H1 (cell line): Measurements from ENCODE around the gene TMCC1. TPM values are rescaled to one million over a fixed set of nuclear protein-coding genes. Genes with fewer than 3 reads are reported as not detected.

Experiments
- CTCF ChIA-PET: fragments of 300-600 bp; sonication (Branson Sonifier 250); formaldehyde crosslinking; loops from one replicate; lab custom pipeline; 2021; ENCODE audit not compliant: partially characterized antibody; lab: Charles Lee
- POLR2A ChIA-PET: fragments of 300-600 bp; sonication (Branson Sonifier 250); formaldehyde crosslinking; loops from one replicate; lab custom pipeline; 2021; ENCODE audit warnings: inconsistent platforms; ENCODE audit not compliant: partially characterized antibody; lab: Charles Lee
- DNase-seq, 2 experiments: peaks; one replicate each; pipeline versions ENCODE4 v3.0.0 to v3.0.0-alpha.2; 2010 to 2022; ENCODE audit warnings: low spot score in 2 of 2, low read depth in 1 of 2, mixed read lengths in 1 of 2
- FAIRE-seq: peaks from 2 replicates; lab custom pipeline; 2011; peaks lifted over from hg19 to GRCh38; lab: Jason Lieb, UNC
- H2AFZ ChIP-seq: 2 replicates; pipeline ENCODE4 v1.8.1; 2012; ENCODE audit warnings: low read length, inconsistent platforms
- H2AK5ac ChIP-seq: 2 replicates; pipeline ENCODE4 v1.6.1; 2013; ENCODE audit warnings: low read depth, low read length
- H2BK120ac ChIP-seq: replicated peaks from 2 replicates; pipeline ENCODE3; 2013; ENCODE audit warnings: low read depth, low read length, inconsistent platforms
- H2BK12ac ChIP-seq: 2 replicates; pipeline ENCODE4 v1.6.1; 2013; ENCODE audit warnings: low read depth, low read length
- H2BK15ac ChIP-seq: 2 replicates; pipeline ENCODE4 v1.6.1; 2013; ENCODE audit warnings: low read length
- H2BK20ac ChIP-seq: 2 replicates; pipeline ENCODE4 v1.6.1; 2013; ENCODE audit warnings: low read length
- H2BK5ac ChIP-seq: 2 replicates; pipeline ENCODE4 v1.6.1; 2013; ENCODE audit warnings: low read depth, low read length
- H3K14ac ChIP-seq: 2 replicates; pipeline ENCODE4 v1.6.1; 2013; ENCODE audit warnings: inconsistent platforms; ENCODE audit not compliant: insufficient read length
- H3K18ac ChIP-seq: 2 replicates; pipeline ENCODE4 v1.6.1; 2013; ENCODE audit warnings: low read length; ENCODE audit errors: extremely low read depth
- H3K23ac ChIP-seq: 2 replicates; pipeline ENCODE4 v1.6.1; 2013; ENCODE audit warnings: inconsistent platforms; ENCODE audit not compliant: insufficient read length
- H3K23me2 ChIP-seq: 2 replicates; pipeline ENCODE4 v1.6.1; 2013; ENCODE audit warnings: low read depth, low read length
- H3K27ac ChIP-seq: 2 replicates; pipeline ENCODE4 v1.6.1; 2011; ENCODE audit warnings: low read depth, low read length, inconsistent platforms
- H3K27me3 ChIP-seq, 4 experiments: replicated peaks in 1 of 4; 1 replicate in 1 of 4; 2 replicates in 3 of 4; pipeline versions ENCODE4 v1.6.1 to v1.8.1; 2011 to 2013; ENCODE audit warnings: low read length in 3 of 4, mild to moderate bottlenecking in 3 of 4, inconsistent platforms in 2 of 4, mixed read lengths in 2 of 4, moderate library complexity in 1 of 4; ENCODE audit not compliant: control insufficient read depth in 3 of 4, insufficient read depth in 3 of 4; ENCODE audit errors: extremely low read depth in 1 of 4
- H3K36me3 ChIP-seq, 4 experiments: 2 replicates each; pipeline versions ENCODE4 v1.6.1 to v1.8.1; 2011 to 2013; ENCODE audit warnings: mild to moderate bottlenecking in 4 of 4, low read length in 3 of 4, moderate library complexity in 2 of 4, control low read depth in 1 of 4, inconsistent platforms in 1 of 4; ENCODE audit not compliant: insufficient read depth in 4 of 4, control insufficient read depth in 2 of 4
- H3K4ac ChIP-seq: replicated peaks from 2 replicates; pipeline ENCODE3; 2013; ENCODE audit warnings: low read length, low read depth, mixed read lengths, inconsistent platforms; ENCODE audit not compliant: insufficient read length
- H3K4me1 ChIP-seq, 4 experiments: replicated peaks in 1 of 4; 1 replicate in 1 of 4; 2 replicates in 3 of 4; pipeline versions ENCODE4 v1.6.1 to v1.8.1; 2011 to 2013; ENCODE audit warnings: low read length in 3 of 4, inconsistent platforms in 2 of 4, mixed read lengths in 1 of 4; ENCODE audit not compliant: insufficient read depth in 4 of 4, control insufficient read depth in 3 of 4
- H3K4me2 ChIP-seq, 2 experiments: 2 replicates each; pipeline versions ENCODE4 v1.6.1 to v1.8.1; 2011 to 2013; ENCODE audit warnings: low read depth in 2 of 2, low read length in 2 of 2, control low read depth in 1 of 2, inconsistent platforms in 1 of 2, mild to moderate bottlenecking in 1 of 2; ENCODE audit not compliant: insufficient read depth in 1 of 2
- H3K4me3 ChIP-seq, 4 experiments: fragments of 200-600, 300-600 bp in 1 of 4; sonication (generic), shearing (Covaris generic), sonication (Bioruptor Twin) in 1 of 4; 2 replicates each; pipeline versions ENCODE4 v1.5.1 to v1.8.1; 2011 to 2016; ENCODE audit warnings: low read length in 4 of 4, low read depth in 3 of 4, control low read depth in 2 of 4, inconsistent platforms in 2 of 4, mild to moderate bottlenecking in 2 of 4, mixed read lengths in 1 of 4, moderate library complexity in 1 of 4; ENCODE audit not compliant: insufficient read depth in 2 of 4; ENCODE audit errors: extremely low read depth in 1 of 4
- H3K56ac ChIP-seq: replicated peaks from 2 replicates; pipeline ENCODE3; 2013; ENCODE audit warnings: low read depth, mild to moderate bottlenecking, mixed read lengths, low read length, inconsistent platforms; ENCODE audit not compliant: insufficient read length
- H3K79me1 ChIP-seq: 2 replicates; pipeline ENCODE4 v1.6.1; 2013; ENCODE audit warnings: low read depth, low read length, control low read depth
- H3K79me2 ChIP-seq, 2 experiments: 2 replicates each; pipeline versions ENCODE4 v1.6.1 to v1.8.1; 2012 to 2013; ENCODE audit warnings: low read length in 2 of 2, mild to moderate bottlenecking in 2 of 2, inconsistent platforms in 1 of 2; ENCODE audit not compliant: insufficient read depth in 2 of 2, control insufficient read depth in 1 of 2
- H3K9ac ChIP-seq, 4 experiments: replicated peaks in 1 of 4; 1 replicate in 1 of 4; 2 replicates in 3 of 4; pipeline versions ENCODE4 v1.6.1 to v1.8.1; 2011 to 2013; ENCODE audit warnings: low read depth in 3 of 4, low read length in 3 of 4, control low read depth in 2 of 4, mild to moderate bottlenecking in 2 of 4, moderate library complexity in 2 of 4, inconsistent platforms in 1 of 4; ENCODE audit errors: extremely low read depth in 1 of 4
- H3K9me3 ChIP-seq, 2 experiments: 2 replicates each; pipeline versions ENCODE4 v1.6.1 to v1.8.1; 2012 to 2013; ENCODE audit warnings: mild to moderate bottlenecking in 2 of 2, moderate library complexity in 2 of 2, control low read depth in 1 of 2, inconsistent platforms in 1 of 2, low read depth in 1 of 2, low read length in 1 of 2, mixed read lengths in 1 of 2; ENCODE audit not compliant: insufficient read depth in 2 of 2
- H4K20me1 ChIP-seq, 2 experiments: replicated peaks in 1 of 2; 2 replicates each; pipeline versions ENCODE3 to v1.8.1; 2011 to 2013; ENCODE audit warnings: inconsistent platforms in 2 of 2, low read length in 2 of 2, mild to moderate bottlenecking in 1 of 2; ENCODE audit not compliant: insufficient read depth in 2 of 2, control insufficient read depth in 1 of 2
- H4K5ac ChIP-seq: 2 replicates; pipeline ENCODE4 v1.6.1; 2013; ENCODE audit warnings: low read length, low read depth, mixed read lengths, inconsistent platforms; ENCODE audit not compliant: insufficient read length
- H4K8ac ChIP-seq: 2 replicates; pipeline ENCODE4 v1.8.0; 2013; ENCODE audit warnings: mild to moderate bottlenecking, moderate library complexity, low read length, inconsistent platforms; ENCODE audit not compliant: insufficient read depth; ENCODE audit errors: extremely low read depth
- H4K91ac ChIP-seq: replicated peaks from 2 replicates; pipeline ENCODE3; 2013; ENCODE audit warnings: low read length, mixed read lengths, inconsistent platforms; ENCODE audit not compliant: insufficient read length
- BCL11A ChIP-seq, 2 experiments: IDR thresholded peaks; one replicate each; pipeline ENCODE4 v1.6.1; 2011; ENCODE audit warnings: low read depth in 2 of 2, low read length in 2 of 2, mild to moderate bottlenecking in 2 of 2
- EZH2 ChIP-seq: fragments of 200-600 bp; sonication (generic); IDR thresholded peaks from 2 replicates; pipeline ENCODE4 v1.7.1; 2012; ENCODE audit warnings: low read depth, mild to moderate bottlenecking, moderate library complexity, low read length, inconsistent platforms; ENCODE audit not compliant: severe bottlenecking
- RFX5 ChIP-seq: IDR thresholded peaks from 2 replicates; pipeline ENCODE4 v1.6.1; 2011; ENCODE audit warnings: low read depth, low read length, improper control_type of control experiment, borderline replicate concordance
- RNF2 ChIP-seq: fragments of 200-900, 300-1000 bp; sonication (generic); IDR thresholded peaks from 2 replicates; pipeline ENCODE4 v1.7.1; 2016; ENCODE audit warnings: borderline replicate concordance, low read depth, mild to moderate bottlenecking, antibody characterized with exemption, low read length; ENCODE audit not compliant: poor library complexity, severe bottlenecking; ENCODE audit errors: missing control alignments
- SIN3A ChIP-seq, 2 experiments: IDR thresholded peaks in 1 of 2; conservative IDR thresholded peaks in 1 of 2; 2 replicates each; pipeline ENCODE4 v1.6.1; 2011 to 2012; ENCODE audit warnings: low read length in 2 of 2, improper control_type of control experiment in 1 of 2, low read depth in 1 of 2, mild to moderate bottlenecking in 1 of 2
- WGBS, 2 experiments: shearing (Covaris generic) in 1 of 2; methylation state at CpG; one replicate each; pipeline versions ENCODE4 v1.1.6 to v1.1.7; 2013 to 2015; ENCODE audit warnings: low lambda C conversion rate in 2 of 2, mixed read lengths in 2 of 2, inconsistent platforms in 1 of 2, low coverage in 1 of 2, missing lambda C conversion rate in 1 of 2; ENCODE audit not compliant: insufficient replicate concordance in 2 of 2, insufficient coverage in 1 of 2, insufficient read length in 1 of 2; ENCODE audit errors: extremely low coverage in 1 of 2, missing lambda C conversion rate in 1 of 2; 5-methylcytosine and 5-hydroxymethylcytosine counted together
- polyA plus RNA-seq, 7 experiments: library from polyadenylated mRNA; depleted of rRNA in 3 of 7; stranded (reverse) in 5 of 7; unstranded in 2 of 7; fragments of >200 nt in 5 of 7; fragments of 200-250 nt in 2 of 7; gene quantifications; 1 replicate in 5 of 7; 2 replicates in 1 of 7; 4 replicates in 1 of 7; pipeline versions ENCODE4 v1.2.1 to v1.2.3, GENCODE V29; 2011 to 2013; ENCODE audit warnings: missing spikeins in 2 of 7, mixed read lengths in 2 of 7
- total RNA-seq: library from RNA; stranded (reverse); fragmentation: NEBNext Ultra II Directional; extraction: Animal tissue kit (Norgen Biotek cat#: 25700); gene quantifications from 2 replicates; pipeline ENCODE4 v1.2.1, GENCODE V29; 2021

TMCC1 gene
- total and polyA plus RNA-seq, 2 of the 8 experiments (the other 6 are each of a cell fraction or from before 2014, with no cell fraction given): 10.4 to 27.1 TPM

- ChIA-PET CTCF (interaction anchor here (1.4 kb wide), 1 partner anchor 15 kb away, joined by 4 read pairs; no protein-coding TSS in a partner anchor), POLR2A (no interaction called here)
- Histone ChIP-seq H2AK5ac (no peak overlapping the region), H3K9me3 (no peaks in the 10 kb centered on the region), H2BK20ac (peak overlapping the region; percentile 48; the same call in 1 of the 2 replicates), H3K4ac (no peak overlapping the region), H2BK12ac (no peak overlapping the region), H3K79me1 (no peaks in the 10 kb centered on the region), H3K23me2 (no peaks in the 10 kb centered on the region), H3K27me3 (no peaks in the 10 kb centered on the region), H2BK5ac (no peak overlapping the region; the same call in 1 of the 2 replicates), H4K20me1 (no peaks in the 10 kb centered on the region), H4K5ac (no peak overlapping the region), H3K4me3 (no peak overlapping the region), H3K36me3 (no peaks in the 10 kb centered on the region), H2BK120ac (no peak overlapping the region), H2BK15ac (0 out of 2 replicates have a peak overlapping the region, but pooled peaks have one; percentile 92), H3K4me2 (no peak overlapping the region), H3K4me1 (peaks cover 0 to 17% (median 8%) of the 10 kb centered on the region in 4 experiments; a peak in 5 of 7 replicates), H4K91ac (no peak overlapping the region), H3K23ac (no peak overlapping the region), H4K8ac (no peak overlapping the region), H3K18ac (no peak overlapping the region), H3K79me2 (no peaks in the 10 kb centered on the region), H3K27ac (no peak overlapping the region), H3K9ac (no peak overlapping the region), H2AFZ (no peak overlapping the region), H3K14ac (no peak overlapping the region), H3K56ac (no peak overlapping the region)
- FAIRE-seq (no peak), DNase-seq (no peak)
- no peak for TF ChIP-seq SIN3A (conservative IDR thresholded peaks at IDR 0.05 in 1 of 2, IDR thresholded peaks at IDR 0.05 in 1 of 2; ENCODE audit: low read depth in 1 of 2, low read length in 2 of 2)
- TF ChIP-seq RNF2: no peak
- TF ChIP-seq BCL11A (IDR thresholded peaks at IDR 0.05; ENCODE audit: low read depth in 2 of 2, low read length in 2 of 2): no peak
- no peak for TF ChIP-seq RFX5
- TF ChIP-seq EZH2: no peak
- 87% methylated on average over 8 of the region's 8 CpGs; no CpG with 5 or more reads in 1 of the 2 experiments for WGBS, 2 experiments
Measured at GRCh38 chr3:129615751-129616281, 277.7 kb downstream of the TMCC1 start.
